Measurements from ENCODE around the gene ADAMTS10. TPM values are rescaled to one million over a fixed set of nuclear protein-coding genes. Genes with fewer than 3 reads are reported as not detected.
A peak's percentile ranks its signal among the peaks of the same experiment; 100 is the strongest.

The ADAMTS10 gene
- total and polyA plus RNA-seq, 12 donors = 2.0 to 190 (median 25.8) TPM

- no peak for TF ChIP-seq CTCF (IDR thresholded peaks at IDR 0.05)
- TF ChIP-seq POLR2A (IDR thresholded peaks at IDR 0.05) = no peak
- Histone ChIP-seq H3K4me3 (no peak overlapping the region), H3K27me3 (no peaks in the 10 kb centered on the region), H3K36me3 (replicated peaks in 1 of 2) (peaks cover 0 to 15% of the 10 kb centered on the region in 2 donors), H3K9me3 (replicated peaks in 1 of 3) (no peaks in the 10 kb centered on the region), H3K4me1 (replicated peaks in 1 of 2) (no peaks in the 10 kb centered on the region), H3K27ac (no peak overlapping the region)
- intact Hi-C loops (cut with DNase I) = loop anchor here in 1 of 2 donors (10.0 kb wide), 2 partner anchors 170 to 230 kb away; partner anchors contain the start of gene MARCHF2
- no peak for DNase-seq
- WGBS, 4 donors = 78 to 88% (median 84%) methylated on average over 30 to 71 of the region's 71 CpGs
Observed at GRCh38 chr19:8584965-8585893, 25.3 kb downstream of the ADAMTS10 start.

- H3K9me3 ChIP-seq (replicated peaks in 1 of 3) = no peaks in the 10 kb centered on the region
- WGBS, 4 donors = 4 to 7% (median 5%) methylated on average over 8 to 21 of the region's 21 CpGs
- no peaks in the 10 kb centered on the region for H3K27me3 ChIP-seq
- peak; percentile 77 to 89 (median 85) for DNase-seq
- TF ChIP-seq POLR2A (IDR thresholded peaks at IDR 0.05) (no peak), CTCF (IDR thresholded peaks at IDR 0.05) (peak; percentile 97 to 100 (median 98))
- peaks cover 0 to 12% of the 10 kb centered on the region in 2 donors for H3K36me3 ChIP-seq (replicated peaks in 1 of 2)
- H3K4me3 ChIP-seq = no peak overlapping the region
- intact Hi-C loops (cut with DNase I) = loop anchor here in 1 of 2 donors (10.0 kb wide), 2 partner anchors 166 to 226 kb away; partner anchors contain the start of gene MARCHF2
- H3K27ac ChIP-seq = no peak overlapping the region
- H3K4me1 ChIP-seq (replicated peaks in 1 of 2) = no peaks in the 10 kb centered on the region
Observed at GRCh38 chr19:8580710-8581281, 29.7 kb downstream of the ADAMTS10 start.

- no peak overlapping the region for H3K4me3 ChIP-seq
- intact Hi-C loops (cut with DNase I) = no loop called here
- peak; percentile 60 to 89 (median 81) for DNase-seq
- WGBS, 4 donors = 19 to 30% (median 23%) methylated on average over 12 to 17 of the region's 17 CpGs
- no peaks in the 10 kb centered on the region for H3K27me3 ChIP-seq
- H3K27ac ChIP-seq = no peak overlapping the region
- TF ChIP-seq POLR2A (IDR thresholded peaks at IDR 0.05) = no peak
- TF ChIP-seq CTCF (IDR thresholded peaks at IDR 0.05) = peak; percentile 67 to 94 (median 76)
- no peaks in the 10 kb centered on the region for H3K9me3 ChIP-seq (replicated peaks in 1 of 3)
- no peaks in the 10 kb centered on the region for H3K4me1 ChIP-seq (replicated peaks in 1 of 2)
- H3K36me3 ChIP-seq (replicated peaks in 1 of 2) = no peaks in the 10 kb centered on the region
Observed at GRCh38 chr19:8578642-8579265, 31.8 kb downstream of the ADAMTS10 start.

GRCh38 chr19:8577741-8578140 is 32.8 kb downstream of the ADAMTS10 start:
- H3K4me1 ChIP-seq (replicated peaks in 1 of 2) = no peaks in the 10 kb centered on the region
- H3K9me3 ChIP-seq (replicated peaks in 1 of 3) = no peaks in the 10 kb centered on the region
- TF ChIP-seq POLR2A (IDR thresholded peaks at IDR 0.05) = no peak
- no peak for TF ChIP-seq CTCF (IDR thresholded peaks at IDR 0.05)
- WGBS, 4 donors = 58 to 65% (median 62%) methylated on average over 4 of the region's 4 CpGs
- H3K27me3 ChIP-seq = no peaks in the 10 kb centered on the region
- H3K4me3 ChIP-seq = no peak overlapping the region
- no peaks in the 10 kb centered on the region for H3K36me3 ChIP-seq (replicated peaks in 1 of 2)
- no peak for DNase-seq
- H3K27ac ChIP-seq = no peak overlapping the region
- intact Hi-C loops (cut with DNase I) = no loop called here

All from adrenal gland (tissue), 12 donors.